ENCODE data around the gene CHAC1.

- TF ChIP-seq POLR2A (IDR thresholded peaks at IDR 0.05) = no peak
- TF ChIP-seq CTCF (IDR thresholded peaks at IDR 0.05) = no peak
Measured at GRCh38 chr15:40934457-40934856, 18.8 kb upstream of the CHAC1 start.
